Measurements from ENCODE around the gene NCAPH2.

The NCAPH2 gene

DNA sequence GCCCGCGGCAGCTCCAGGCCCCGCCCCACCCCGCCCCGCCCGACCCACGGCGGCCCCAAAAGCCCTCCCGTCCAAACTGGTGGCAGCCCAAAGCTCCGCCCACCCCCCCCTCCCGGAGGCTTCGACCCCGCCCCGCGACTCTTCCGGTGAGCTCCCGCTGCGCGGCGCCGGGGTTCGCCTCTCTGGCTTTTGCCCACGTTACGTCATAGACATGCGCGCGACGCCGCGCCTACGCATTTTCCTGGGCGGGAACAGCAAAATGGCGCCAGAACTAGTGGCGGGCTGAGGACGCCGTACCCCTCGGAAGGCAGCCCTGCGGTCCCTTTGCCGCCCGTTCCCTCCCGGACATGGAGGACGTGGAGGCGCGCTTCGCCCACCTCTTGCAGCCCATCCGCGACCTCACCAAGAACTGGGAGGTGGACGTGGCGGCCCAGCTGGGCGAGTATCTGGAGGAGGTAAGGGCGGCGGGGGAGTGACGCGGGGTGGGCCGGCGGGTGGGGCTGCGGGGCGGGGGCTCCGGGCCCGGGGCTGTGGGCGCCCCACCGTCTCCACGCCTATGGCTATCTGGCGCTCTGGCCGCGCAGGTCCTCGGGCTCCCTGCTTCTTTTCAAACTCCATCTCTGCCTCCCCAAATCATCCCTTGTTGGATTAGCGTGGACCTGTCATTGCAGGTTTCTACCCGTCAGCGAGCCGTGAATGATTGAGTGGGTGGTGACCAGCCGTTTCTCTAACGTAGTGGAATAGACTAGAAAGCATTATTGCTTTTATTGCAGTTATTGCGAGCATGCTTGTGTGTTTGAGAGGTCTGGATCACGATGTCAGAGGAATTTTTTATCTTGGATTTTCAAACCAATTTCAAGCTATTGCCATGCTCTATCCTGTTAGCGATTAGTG, at the start of gene NCAPH2:
NCAPH2 (plus strand) TSS at position 234 of the 894 bp plus-strand sequence; CDS start at position 348, 114 bp downstream.
- peak; percentile 99 for DNase-seq

DNA sequence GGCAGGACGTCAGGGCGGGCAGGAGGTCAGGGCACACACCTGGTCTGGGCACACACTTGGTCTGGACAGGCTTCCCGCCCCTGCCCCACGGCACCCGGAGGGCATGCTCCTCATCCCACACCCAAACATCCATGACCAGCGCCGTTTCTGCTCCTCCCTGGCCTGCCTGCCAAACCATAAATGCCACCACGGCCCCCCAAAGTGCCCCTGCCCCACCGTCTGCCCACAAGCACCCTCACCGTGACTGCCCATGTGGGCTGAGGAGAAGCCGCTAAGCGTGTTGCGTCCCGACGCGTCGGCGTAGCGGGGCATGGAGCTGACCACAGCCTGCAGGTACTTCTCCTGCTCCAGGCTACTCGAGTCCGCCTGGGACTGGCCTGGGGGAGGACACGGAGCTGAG, 49.0 kb upstream of the NCAPH2 start:
- no peak for DNase-seq

DNA sequence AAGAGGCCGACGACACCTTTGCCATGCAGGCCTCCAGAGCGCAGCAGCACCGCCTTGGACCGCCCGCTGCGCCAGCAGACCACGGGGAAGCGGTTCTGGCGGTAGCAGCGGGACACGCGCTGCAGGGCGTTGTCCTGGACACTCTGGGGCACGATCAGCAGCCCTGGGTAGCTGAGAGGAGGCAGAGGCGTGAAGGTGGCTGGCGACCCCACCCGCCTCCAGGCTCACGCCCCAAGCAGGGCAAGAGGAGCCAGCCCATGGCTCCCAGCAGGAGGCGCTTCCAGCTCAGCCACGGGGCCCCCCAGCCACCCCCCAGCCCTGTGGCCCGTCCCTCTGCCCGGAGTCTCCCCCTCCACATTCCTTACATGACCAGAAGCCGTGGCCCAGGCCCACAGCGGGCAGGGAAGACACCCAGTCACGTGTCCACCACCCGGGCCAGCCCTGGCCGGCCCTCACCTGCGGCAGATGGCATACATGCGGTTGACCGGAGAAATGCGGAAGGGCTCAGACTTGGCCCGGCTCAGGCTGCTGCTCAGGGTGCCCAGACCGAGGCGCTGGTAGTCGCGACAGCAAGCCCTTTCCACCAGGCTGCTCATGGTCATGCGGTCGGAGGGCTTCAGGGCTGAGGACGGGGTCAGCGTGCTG, 48.4 kb upstream of the NCAPH2 start:
- no peak for DNase-seq

DNA sequence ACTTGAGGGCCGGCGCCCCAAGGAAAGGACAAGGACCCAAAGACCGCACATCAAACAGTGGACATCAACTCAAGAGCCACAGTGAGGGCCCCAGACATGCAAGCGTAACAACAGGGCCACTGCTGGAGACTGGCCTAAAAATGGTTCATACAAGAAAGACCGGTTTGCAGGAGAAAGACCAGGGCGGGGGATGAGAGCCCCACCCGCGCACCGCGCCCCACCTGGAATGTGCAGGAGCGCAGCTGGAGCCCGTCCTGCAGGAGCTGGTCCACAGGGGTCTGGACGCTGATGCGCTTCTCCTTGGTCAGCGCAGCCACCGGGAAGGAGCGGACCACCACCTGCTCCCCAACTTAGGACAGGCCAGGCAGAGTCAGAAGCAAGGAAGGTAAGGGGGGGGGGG, 47.1 kb upstream of the NCAPH2 start:
- no peak for DNase-seq

DNA sequence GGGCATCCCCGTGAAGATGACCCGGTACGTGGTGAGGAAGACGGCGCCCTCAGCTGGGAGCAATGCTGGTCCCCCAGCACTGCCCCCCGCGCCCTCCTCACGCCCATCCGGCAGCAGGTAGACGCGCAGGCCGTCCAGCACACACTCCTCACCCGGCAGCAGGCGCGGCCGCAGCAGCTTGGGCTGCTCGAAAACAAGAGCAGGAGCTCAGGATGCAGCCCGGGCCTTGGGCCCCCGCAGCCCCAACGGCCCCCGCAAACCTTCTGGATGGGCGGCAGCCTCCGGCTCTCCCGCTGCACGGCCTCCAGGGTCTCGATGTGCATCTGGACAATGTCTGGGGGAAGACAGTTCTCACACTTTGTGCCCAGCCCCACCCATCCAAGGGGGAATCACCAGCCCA, 46.5 kb upstream of the NCAPH2 start:
- DNase-seq: no peak

DNA sequence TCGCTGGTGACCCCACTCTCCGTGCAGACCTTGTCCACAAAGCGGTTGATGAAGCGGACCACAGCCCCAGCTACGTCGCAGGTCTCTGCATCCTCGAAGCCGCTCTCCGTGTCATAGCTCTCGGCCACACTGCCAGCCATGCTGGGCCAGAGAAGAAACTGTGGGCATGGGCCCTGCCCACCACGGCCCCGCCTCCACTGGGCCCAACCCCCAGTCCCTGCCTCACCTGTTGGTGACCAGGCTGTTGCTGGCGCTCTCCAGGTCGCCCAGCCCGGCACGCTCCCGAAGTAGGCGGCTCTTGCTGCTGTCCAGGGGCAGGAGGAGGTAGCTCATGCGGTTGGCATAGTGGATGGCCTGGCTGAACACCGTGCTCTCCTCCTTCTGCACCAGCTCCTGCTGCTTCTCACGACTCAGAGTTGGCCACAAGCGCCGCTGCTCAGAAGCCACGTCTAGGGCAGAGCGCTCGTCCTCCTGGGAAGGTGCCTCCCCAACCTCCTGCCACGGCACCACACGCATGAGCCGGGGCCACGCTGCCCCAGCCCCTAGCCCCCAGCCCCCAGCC, 46.0 kb upstream of the NCAPH2 start:
- no peak for DNase-seq

DNA sequence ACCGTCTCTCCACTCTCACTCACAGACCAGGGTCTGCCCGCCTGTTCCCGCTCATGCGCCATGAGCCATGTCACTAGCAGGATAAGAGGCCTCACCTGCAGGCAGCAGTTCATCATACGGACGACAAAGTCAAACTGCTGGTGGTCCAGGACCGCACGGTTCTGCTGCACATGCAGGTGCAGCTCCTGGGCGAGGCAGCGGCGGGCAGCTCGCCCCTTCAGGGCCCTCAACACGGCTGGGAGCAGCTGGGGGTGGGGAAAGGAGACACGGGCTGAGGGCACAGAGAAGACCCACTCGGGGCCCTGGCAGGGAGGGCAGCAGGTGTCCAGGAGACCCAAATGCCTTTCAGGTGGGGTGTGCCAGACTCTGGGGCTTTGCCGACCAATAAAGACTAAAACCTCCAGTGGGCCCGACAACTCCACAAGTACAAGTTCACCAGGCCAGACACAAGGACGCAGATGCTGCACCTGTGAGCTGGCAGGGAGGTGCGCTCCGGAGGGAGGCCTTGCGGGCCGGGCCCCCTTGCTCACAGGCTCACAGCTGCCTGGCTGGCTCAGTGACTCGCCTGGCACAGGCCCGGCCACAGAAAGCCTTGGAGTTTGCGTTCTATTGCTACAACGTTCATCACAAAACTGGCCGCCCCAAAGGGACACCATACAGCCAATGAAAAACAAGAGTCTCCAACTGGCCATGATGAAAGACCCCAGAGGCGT, 44.7 kb upstream of the NCAPH2 start:
- DNase-seq: no peak

DNA sequence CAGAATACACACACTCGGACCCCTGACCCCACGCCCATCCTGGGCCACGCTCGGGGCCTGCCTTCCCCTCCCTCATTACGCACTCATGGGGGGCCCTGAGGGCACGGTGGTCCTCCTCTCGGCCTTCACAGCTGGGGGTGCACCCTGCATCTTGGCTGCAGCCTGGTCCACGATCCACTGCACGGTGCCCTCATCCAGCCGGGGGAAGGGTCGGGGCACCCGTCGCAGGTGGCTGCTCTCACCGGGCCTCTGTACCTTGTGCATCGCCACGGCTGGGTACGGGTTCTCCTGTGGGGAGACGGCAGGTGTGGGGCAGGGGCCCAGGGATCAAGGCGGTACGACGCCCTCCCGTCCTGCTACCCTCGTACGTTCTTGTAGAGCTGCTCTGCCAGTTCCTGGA, 43.6 kb upstream of the NCAPH2 start:
- no peak for DNase-seq

DNA sequence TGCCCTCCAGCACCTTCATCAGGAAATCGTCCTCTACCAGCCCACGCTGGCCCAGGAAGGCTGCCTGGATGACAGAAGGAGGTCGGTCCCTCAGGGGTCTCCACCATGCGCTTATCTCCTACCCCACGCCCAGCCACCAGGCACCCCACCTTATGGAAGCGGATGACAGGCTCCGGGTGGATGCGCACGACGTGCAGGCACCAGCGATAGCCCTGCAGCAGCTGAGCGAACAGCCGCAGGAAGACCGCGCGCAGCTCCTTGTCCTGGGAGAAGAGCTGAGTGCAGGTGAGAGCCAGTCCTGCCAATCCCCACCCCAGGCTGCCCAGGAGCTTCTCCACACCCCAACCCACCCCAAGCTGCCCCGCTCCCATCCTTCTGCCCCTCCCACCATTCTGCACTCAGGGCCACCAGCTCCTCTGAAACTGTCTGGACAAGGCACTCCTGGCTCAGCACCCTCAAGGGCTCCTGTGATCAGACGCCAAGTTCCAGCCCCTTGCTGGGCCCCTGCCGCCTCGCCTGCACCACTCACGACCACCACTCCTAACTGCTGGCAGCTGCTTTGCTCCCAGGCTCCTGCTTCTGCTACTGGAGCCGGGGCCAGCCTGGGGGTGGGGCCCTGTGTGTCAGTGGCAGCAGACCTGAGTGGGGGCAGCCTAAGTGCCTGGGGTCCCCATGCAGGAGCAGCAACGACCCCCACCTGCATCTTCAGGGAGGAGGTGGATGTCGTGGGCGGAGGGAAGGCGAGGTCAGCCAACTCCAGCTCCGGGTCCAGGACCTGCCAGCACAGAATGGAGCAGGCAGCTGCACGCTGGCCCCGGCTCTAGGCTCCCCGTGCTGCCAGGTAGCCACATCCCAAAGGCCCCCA, 42.7 kb upstream of the NCAPH2 start:
- no peak for DNase-seq

DNA sequence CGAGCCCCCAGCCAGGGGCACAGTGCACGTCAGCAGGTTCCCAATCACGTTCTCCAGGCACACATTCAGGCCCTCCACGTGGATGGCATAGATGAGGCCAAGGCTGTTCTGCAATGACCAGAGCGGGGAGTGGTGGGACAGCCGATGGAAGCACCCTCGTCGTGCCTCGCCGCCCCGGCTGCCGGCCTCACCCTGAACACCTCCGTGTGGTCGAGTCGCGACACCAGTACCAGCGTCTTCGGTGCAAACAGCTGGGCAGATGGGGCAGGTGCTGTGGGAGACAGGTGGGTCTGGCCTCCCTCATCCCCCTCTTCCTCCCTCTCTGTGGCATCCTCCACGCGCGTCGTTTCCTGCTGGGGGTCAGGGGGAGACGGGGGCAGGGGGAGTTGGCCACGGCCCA, 40.7 kb upstream of the NCAPH2 start:
- no peak for DNase-seq

DNA sequence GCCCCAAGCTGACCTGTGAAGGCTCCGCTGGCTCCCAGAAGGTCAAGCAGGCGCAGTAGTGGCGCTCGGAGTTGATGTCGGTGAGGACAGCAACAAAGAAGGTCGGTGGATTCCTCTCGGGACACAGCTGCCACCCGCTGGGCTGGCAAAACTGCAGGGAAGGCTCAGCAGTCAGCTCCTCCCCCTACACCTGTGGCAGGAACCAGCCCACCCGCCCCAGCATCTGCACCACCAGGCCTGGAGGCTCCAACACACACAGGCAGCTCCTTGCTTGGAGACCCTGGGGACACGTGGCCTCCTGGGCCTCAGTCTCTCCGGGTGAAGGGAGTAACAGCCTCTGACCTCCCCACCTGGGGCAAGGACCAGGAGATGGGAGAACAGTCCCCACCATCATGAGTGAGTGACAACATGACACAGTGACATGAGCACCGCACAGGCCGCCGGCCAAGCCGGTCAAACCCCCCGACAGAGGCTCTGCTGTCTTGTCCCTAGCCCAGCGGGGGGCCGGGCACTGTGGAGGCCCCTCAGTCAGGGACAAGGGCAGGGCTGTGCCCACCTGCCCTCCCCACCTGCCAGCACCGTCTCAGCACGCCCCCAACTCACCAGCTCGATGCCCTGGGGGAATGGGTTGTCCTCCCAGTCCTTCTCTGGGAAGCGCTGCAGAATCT, 40.1 kb upstream of the NCAPH2 start:
- DNase-seq: no peak

DNA sequence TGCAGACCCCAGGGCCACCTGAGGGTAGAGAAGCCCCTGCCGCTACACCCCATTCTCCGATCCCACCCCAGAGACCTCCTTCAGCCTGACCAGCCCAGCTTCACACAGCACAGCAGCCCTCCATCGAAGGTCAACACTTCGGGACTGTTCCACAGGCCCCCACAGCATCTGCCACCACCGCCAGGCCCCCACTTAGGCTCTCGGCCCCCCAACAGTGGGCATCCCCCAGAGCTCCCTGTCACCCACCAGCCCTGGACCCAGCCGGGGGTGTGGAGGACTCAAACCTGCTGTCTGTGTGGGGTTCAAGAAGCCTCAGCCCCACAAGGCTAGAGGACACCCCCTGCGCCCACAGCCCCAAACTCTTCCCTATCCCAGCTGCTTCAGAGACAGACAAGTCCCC, 39.4 kb upstream of the NCAPH2 start:
- no peak for DNase-seq

DNA sequence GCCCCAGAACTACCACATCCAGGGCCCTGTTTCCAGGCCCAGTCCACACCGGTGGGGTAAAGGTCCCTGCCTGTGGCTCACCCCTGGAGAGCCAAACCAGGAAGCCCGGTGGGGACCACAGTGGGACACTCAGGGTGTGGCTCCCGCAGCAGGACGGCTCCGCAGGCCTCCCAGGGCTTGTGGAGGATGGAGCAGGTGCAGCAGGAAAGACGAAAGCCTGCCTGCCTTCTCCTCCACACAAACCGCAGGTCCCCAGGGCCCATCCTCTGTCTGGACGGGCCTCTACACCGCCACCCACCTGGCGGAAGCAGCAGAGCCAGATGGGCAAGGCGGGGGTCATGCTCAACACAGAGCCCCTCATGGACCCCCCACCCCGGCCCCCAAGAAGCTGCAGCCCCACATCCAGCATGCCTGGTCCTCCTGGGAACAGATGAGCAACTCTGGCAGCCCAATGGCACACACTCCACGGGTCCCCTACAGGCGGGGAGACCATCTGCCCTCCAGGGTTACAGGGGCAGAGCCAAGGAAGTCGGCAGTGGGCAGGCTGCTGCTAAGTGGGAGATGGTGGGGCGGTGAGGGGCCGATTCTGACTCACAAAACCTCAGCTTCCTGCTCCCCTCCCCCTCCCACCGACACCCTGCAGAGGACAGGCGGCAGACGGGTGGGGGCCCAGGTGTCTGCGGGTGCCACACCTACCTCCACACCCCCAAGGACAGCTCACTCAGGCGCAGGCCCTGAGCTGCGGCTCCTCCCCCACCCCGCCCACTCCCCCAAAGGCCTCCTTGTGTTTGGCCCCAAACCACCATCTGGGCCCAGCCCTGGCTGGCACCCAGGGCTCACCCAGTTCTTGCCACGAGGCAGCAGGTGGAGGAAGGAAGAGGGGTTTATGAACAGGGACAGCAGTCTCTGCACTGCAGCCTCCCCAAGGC, 38.4 kb upstream of the NCAPH2 start:
- peak; percentile 97 for DNase-seq

DNA sequence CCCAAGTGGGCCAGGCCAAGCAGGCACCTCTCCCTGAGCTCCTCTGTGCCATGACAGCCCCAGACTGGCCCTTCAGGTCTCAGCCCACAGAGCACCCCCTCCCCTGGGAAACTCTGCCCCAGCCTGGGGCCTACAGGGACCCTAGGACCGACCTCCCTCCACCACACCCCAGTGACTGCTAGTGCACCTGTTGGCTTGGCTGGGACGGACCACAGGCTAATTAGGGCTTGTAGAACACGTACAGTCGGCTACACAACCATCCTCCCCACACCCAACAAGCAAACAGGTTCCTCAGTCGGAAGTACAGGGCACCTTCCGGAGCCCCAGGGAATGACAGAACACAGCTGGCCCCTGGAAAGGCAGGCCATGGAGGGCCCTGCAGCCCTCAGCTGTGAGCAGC, 37.5 kb upstream of the NCAPH2 start:
- no peak for DNase-seq

DNA sequence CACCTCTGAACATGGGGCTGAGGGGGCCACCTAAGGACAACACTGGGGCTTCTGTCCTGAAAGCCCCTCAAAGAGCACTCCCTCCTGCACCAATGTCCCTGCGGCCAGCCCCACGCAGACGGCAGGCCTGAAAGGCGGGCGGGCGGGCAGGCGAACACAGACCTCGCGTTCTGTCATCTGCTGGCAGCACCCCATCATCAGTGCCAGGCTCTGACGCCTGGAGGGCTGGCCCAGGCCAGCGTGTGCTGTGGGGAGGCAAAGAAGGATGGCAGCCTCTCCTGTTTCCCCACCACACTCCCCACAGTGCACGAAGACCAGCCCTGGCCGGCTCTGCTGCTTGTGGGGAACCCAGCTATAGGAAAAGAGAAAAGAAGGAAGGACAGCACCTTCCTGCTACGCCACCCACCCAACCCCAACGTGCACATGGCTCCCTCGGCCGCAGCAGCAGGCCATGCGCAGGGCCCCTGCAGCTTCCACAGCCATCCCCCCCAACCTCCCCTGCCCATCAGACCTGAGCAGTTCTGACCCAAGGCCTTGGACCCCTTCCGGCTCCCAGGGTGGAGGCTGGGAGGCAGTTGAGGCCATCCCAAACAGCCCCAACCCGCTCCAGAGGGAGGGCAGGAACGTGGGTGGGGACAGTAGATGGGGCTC, 36.7 kb upstream of the NCAPH2 start:
- DNase-seq: no peak

DNA sequence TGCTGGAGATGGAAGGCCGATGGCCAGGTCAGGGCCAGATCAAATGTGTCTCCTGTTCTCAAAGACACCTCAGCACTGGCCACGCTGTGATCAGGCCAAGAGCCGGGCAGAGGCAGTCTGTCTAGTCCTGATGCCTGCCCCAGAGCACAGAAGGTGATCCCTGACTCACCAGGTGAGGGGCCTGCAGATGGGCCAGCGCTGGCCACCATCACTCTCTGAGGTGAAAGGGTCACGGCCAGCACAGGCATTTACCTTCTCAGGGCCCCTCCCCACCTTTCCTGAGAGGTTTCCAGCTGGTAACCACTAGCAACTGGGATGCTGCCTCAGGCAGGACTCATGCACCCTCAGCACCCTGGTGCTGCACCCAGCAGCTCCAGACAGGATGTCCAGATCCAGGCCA, 36.1 kb upstream of the NCAPH2 start:
- no peak for DNase-seq

DNA sequence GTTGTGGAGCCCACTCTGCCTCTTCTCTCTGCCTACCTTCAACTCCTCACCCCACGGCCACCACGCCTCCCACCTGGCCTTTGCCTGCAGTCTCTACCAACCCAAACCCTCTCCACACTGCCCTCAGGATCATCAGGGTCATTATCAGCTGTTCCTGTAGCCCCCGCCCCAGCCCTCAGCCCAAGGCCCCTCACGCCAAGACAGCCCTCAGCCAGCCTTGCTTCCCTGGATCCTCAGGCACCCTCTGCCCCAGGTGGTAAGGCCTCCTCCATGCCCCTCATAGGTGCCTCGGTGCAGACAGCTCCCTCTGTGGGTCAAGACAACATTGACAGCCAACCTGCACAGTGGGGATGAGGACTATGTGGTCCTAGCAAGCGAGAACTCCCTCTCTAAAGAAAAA, 34.9 kb upstream of the NCAPH2 start:
- DNase-seq: peak; percentile 49

DNA sequence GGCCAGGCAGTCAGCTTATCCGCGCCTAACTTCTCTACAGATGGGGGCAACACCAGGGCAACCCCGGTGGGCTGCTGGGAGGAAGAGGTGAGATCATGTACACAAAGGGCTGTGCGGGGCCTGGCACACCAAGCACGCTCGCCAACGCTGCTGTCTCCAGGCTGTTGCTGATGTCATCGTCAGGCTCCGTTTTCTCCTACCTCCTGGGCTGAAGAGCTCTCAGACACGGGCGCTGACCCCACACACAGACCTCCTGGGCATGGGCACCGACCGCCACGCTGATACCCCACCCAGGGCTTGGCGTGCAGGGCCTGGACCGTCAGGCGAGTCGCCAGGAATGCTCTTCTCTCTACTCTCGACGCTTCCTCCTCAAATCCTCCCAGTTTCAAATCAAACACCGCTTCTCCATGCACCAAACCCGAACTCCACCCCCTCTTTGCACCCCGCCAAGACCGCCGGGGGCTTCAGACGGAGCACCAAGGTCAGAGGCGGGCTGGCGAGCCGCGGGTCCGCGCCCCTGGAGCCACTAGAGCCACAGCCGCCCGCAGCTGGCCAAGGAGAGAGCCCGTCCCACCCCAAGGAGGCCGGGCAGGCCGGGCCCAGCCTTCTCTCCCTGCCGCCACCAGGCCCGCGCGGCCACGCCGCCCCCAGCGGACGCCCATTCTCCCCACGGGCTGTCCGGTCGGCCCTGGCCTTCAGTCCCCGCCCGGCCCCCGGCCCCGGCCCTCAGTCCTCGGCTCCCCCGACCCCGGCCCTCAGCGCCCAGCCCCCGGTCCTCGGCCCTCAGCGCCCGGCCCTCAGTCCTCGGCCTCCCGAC, 34.0 kb upstream of the NCAPH2 start:
- peak; percentile 40 for DNase-seq
